Upper lobe of right lung (tissue), 1 donor: ENCODE data around the gene ABCC1. TPM values are rescaled to one million over a fixed set of nuclear protein-coding genes. Genes with fewer than 3 reads are reported as not detected.

Experiments used
- ATAC-seq: fragments of 200-7000 bp; cut with Tn5 transposase; one replicate; pipeline ENCODE4 v1.9.1; 2020; ENCODE audit warnings: mild to moderate bottlenecking, moderate library complexity
- DNase-seq: peaks from one replicate; pipeline ENCODE4 v3.0.0-alpha.2; 2020
- H3K27ac ChIP-seq: fragments of 200-600 bp; one replicate; pipeline ENCODE4 v1.8.0; 2022
- H3K27me3 ChIP-seq: fragments of 200-600 bp; one replicate; pipeline ENCODE4 v1.8.0; 2022; ENCODE audit warnings: mild to moderate bottlenecking
- H3K36me3 ChIP-seq: fragments of 200-600 bp; one replicate; pipeline ENCODE4 v1.8.0; 2022
- H3K4me1 ChIP-seq: fragments of 200-600 bp; one replicate; pipeline ENCODE4 v1.8.0; 2022
- H3K4me3 ChIP-seq: fragments of 200-600 bp; one replicate; pipeline ENCODE4 v1.8.0; 2022; ENCODE audit warnings: mild to moderate bottlenecking
- H3K9me3 ChIP-seq: fragments of 200-600 bp; one replicate; pipeline ENCODE4 v1.8.0; 2022
- CTCF ChIP-seq: fragments of 200-600 bp; IDR thresholded peaks from one replicate; pipeline ENCODE4 v1.8.0; 2022; ENCODE audit warnings: antibody characterized with exemption
- intact Hi-C: fragments of 100-400 bp; cut with DNase I; formaldehyde crosslinking; loops from one replicate; pipeline ENCODE4 v1.11.0; 2022
- total RNA-seq: library from RNA; stranded (reverse); fragmentation: NEBNext Ultra II Directional; extraction: Animal tissue kit (Norgen Biotek cat#: 25700); gene quantifications from one replicate; pipeline ENCODE4 v1.2.1, GENCODE V29; 2021
- donor health status: DM: no; HTN: yes; CAD: no; lungs with severe emphysema.

Gene ABCC1
- total RNA-seq, 1 donor from 2014 or later: 50.6 TPM

- intact Hi-C loops: no loop called here
- Histone ChIP-seq H3K27me3 (no peaks in the 10 kb centered on the region), H3K27ac (no peak overlapping the region), H3K4me1 (no peaks in the 10 kb centered on the region), H3K4me3 (no peak overlapping the region), H3K36me3 (no peaks in the 10 kb centered on the region), H3K9me3 (no peaks in the 10 kb centered on the region)
- TF ChIP-seq CTCF: no peak
- ATAC-seq (no peak), DNase-seq (no peak)
These were observed 30.1 kb upstream of the ABCC1 start for GRCh38 chr16:15919331-15919730.

- Histone ChIP-seq H3K4me1 (no peaks in the 10 kb centered on the region), H3K27me3 (no peaks in the 10 kb centered on the region), H3K36me3 (no peaks in the 10 kb centered on the region), H3K4me3 (no peak overlapping the region), H3K9me3 (no peaks in the 10 kb centered on the region), H3K27ac (no peak overlapping the region)
- DNase-seq (peak; percentile 43), ATAC-seq (no peak)
- TF ChIP-seq CTCF: no peak
- intact Hi-C loops: no loop called here
These were observed 24.4 kb upstream of the ABCC1 start for GRCh38 chr16:15924996-15925395.

GRCh38 chr16:15925631-15926030, 23.8 kb upstream of the ABCC1 start:
- Histone ChIP-seq H3K27me3 (no peaks in the 10 kb centered on the region), H3K4me3 (no peak overlapping the region), H3K9me3 (no peaks in the 10 kb centered on the region), H3K27ac (no peak overlapping the region), H3K36me3 (no peaks in the 10 kb centered on the region), H3K4me1 (no peaks in the 10 kb centered on the region)
- peak; percentile 32 for DNase-seq
- ATAC-seq: no peak
- TF ChIP-seq CTCF: no peak
- intact Hi-C loops: no loop called here

GRCh38 chr16:15928261-15929104, 20.9 kb upstream of the ABCC1 start:
- intact Hi-C loops: no loop called here
- Histone ChIP-seq H3K27ac (no peak overlapping the region), H3K36me3 (no peaks in the 10 kb centered on the region), H3K4me3 (no peak overlapping the region), H3K27me3 (no peaks in the 10 kb centered on the region), H3K4me1 (no peaks in the 10 kb centered on the region), H3K9me3 (no peaks in the 10 kb centered on the region)
- TF ChIP-seq CTCF: no peak
- ATAC-seq (no peak), DNase-seq (peak; percentile 36)

- DNase-seq (no peak), ATAC-seq (no peak)
- no peaks in the 10 kb centered on the region for H3K36me3 ChIP-seq
- H3K4me1 ChIP-seq: no peaks in the 10 kb centered on the region
- H3K27me3 ChIP-seq: no peaks in the 10 kb centered on the region
- no peak for TF ChIP-seq CTCF
- H3K4me3 ChIP-seq: no peak overlapping the region
- H3K9me3 ChIP-seq: no peaks in the 10 kb centered on the region
- intact Hi-C loops: no loop called here
- no peak overlapping the region for H3K27ac ChIP-seq
These were observed 16.5 kb upstream of the ABCC1 start for GRCh38 chr16:15932939-15933338.
